ENCODE data around the gene PCDH7. TPM values are rescaled to one million over a fixed set of nuclear protein-coding genes. Genes with fewer than 3 reads are reported as not detected.

Gene PCDH7
- total RNA-seq, 4 donors from 2014 or later: 221 to 356 (median 299) TPM

- H3K4me1 ChIP-seq: peaks cover 3 to 50% (median 30%) of the 10 kb centered on the region in 4 donors
- H3K27ac ChIP-seq (replicated peaks in 1 of 4): peak overlapping the region; percentile 71 to 77 (median 73)
- H3K27me3 ChIP-seq: no peaks in the 10 kb centered on the region
- TF ChIP-seq POLR2A (IDR thresholded peaks at IDR 0.05; ENCODE audit: low read depth): no peak
- TF ChIP-seq POLR2AphosphoS5 (IDR thresholded peaks at IDR 0.05): peak in 1 of 2 donors; percentile 50
- no peak for TF ChIP-seq EP300 (IDR thresholded peaks at IDR 0.05)
- TF ChIP-seq CTCF (IDR thresholded peaks at IDR 0.05): no peak
- no peaks in the 10 kb centered on the region for H3K36me3 ChIP-seq
- H3K4me3 ChIP-seq: no peak overlapping the region
- 37% methylated on average over 3 of the region's 3 CpGs for WGBS
- H3K9me3 ChIP-seq: no peaks in the 10 kb centered on the region
- intact Hi-C loops (cut with DNase I): no loop called here
- no peak for DNase-seq (ENCODE audit: extremely low spot score)
These were observed 33.1 kb downstream of the PCDH7 start for GRCh38 chr4:30753316-30753715.

GRCh38 chr4:30754021-30754420, 33.9 kb downstream of the PCDH7 start:
- TF ChIP-seq CTCF (IDR thresholded peaks at IDR 0.05) (no peak), POLR2A (IDR thresholded peaks at IDR 0.05; ENCODE audit: low read depth) (no peak), EP300 (IDR thresholded peaks at IDR 0.05) (no peak), POLR2AphosphoS5 (IDR thresholded peaks at IDR 0.05) (no peak)
- Histone ChIP-seq H3K4me3 (no peak overlapping the region), H3K4me1 (peaks cover 3 to 50% (median 30%) of the 10 kb centered on the region in 4 donors), H3K36me3 (no peaks in the 10 kb centered on the region), H3K27ac (replicated peaks in 1 of 4) (peak overlapping the region; percentile 71 to 77 (median 73)), H3K27me3 (no peaks in the 10 kb centered on the region), H3K9me3 (no peaks in the 10 kb centered on the region)
- DNase-seq (ENCODE audit: extremely low spot score): no peak
- 72% methylated on average over 3 of the region's 3 CpGs for WGBS
- intact Hi-C loops (cut with DNase I): no loop called here

- intact Hi-C loops (cut with DNase I): no loop called here
- TF ChIP-seq POLR2AphosphoS5 (IDR thresholded peaks at IDR 0.05) (no peak), EP300 (IDR thresholded peaks at IDR 0.05) (no peak), POLR2A (IDR thresholded peaks at IDR 0.05; ENCODE audit: low read depth) (no peak), CTCF (IDR thresholded peaks at IDR 0.05) (no peak)
- peaks cover 3 to 50% (median 30%) of the 10 kb centered on the region in 4 donors for H3K4me1 ChIP-seq
- H3K27me3 ChIP-seq: no peaks in the 10 kb centered on the region
- no peaks in the 10 kb centered on the region for H3K36me3 ChIP-seq
- H3K27ac ChIP-seq (replicated peaks in 1 of 4): peak overlapping the region in 3 of 4 donors; percentile 12 to 74 (median 55)
- H3K9me3 ChIP-seq: no peaks in the 10 kb centered on the region
- no peak overlapping the region for H3K4me3 ChIP-seq
- DNase-seq (ENCODE audit: extremely low spot score): no peak
These were observed 35.2 kb downstream of the PCDH7 start for GRCh38 chr4:30755346-30755745.

- 90% methylated on average over 3 of the region's 3 CpGs for whole genome bisulfite sequencing
- no peak overlapping the region for H3K4me3 ChIP-seq
- DNase-seq (ENCODE audit: extremely low spot score): no peak
- no peaks in the 10 kb centered on the region for H3K27me3 ChIP-seq
- H3K4me1 ChIP-seq: peaks cover 5 to 58% (median 33%) of the 10 kb centered on the region in 4 donors
- H3K36me3 ChIP-seq: no peaks in the 10 kb centered on the region
- H3K27ac ChIP-seq (replicated peaks in 1 of 4): peak overlapping the region in 2 of 4 donors; percentile 1 to 12
- no peaks in the 10 kb centered on the region for H3K9me3 ChIP-seq
- TF ChIP-seq CTCF (IDR thresholded peaks at IDR 0.05) (no peak), EP300 (IDR thresholded peaks at IDR 0.05) (no peak), POLR2AphosphoS5 (IDR thresholded peaks at IDR 0.05) (no peak), POLR2A (IDR thresholded peaks at IDR 0.05; ENCODE audit: low read depth) (no peak)
- intact Hi-C loops (cut with DNase I): no loop called here
These were observed 36.4 kb downstream of the PCDH7 start for GRCh38 chr4:30756553-30756952.

GRCh38 chr4:30757357-30757756, 37.2 kb downstream of the PCDH7 start:
- H3K4me1 ChIP-seq: peaks cover 5 to 52% (median 33%) of the 10 kb centered on the region in 4 donors
- no peak for TF ChIP-seq POLR2A (IDR thresholded peaks at IDR 0.05; ENCODE audit: low read depth)
- no peak for DNase-seq (ENCODE audit: extremely low spot score)
- no peaks in the 10 kb centered on the region for H3K36me3 ChIP-seq
- no peaks in the 10 kb centered on the region for H3K27me3 ChIP-seq
- intact Hi-C loops (cut with DNase I): no loop called here
- no peak overlapping the region for H3K4me3 ChIP-seq
- 76% methylated on average over 6 of the region's 6 CpGs for WGBS
- peak overlapping the region in 2 of 4 donors; percentile 1 to 12 for H3K27ac ChIP-seq (replicated peaks in 1 of 4)
- H3K9me3 ChIP-seq: no peaks in the 10 kb centered on the region

All from esophagus muscularis mucosa (tissue), 4 donors.